Upper lobe of left lung (tissue), 6 donors: ENCODE measurements around the gene METAP1. TPM values are rescaled to one million over a fixed set of nuclear protein-coding genes. Genes with fewer than 3 reads are reported as not detected.
A peak's percentile ranks its signal among the peaks of the same experiment; 100 is the strongest.

Experiments
- ATAC-seq, 2 donors: fragments of 200-7000 bp; cut with Tn5 transposase; one replicate each; pipeline ENCODE4 v1.9.1; 2022; ENCODE audit warnings: mild to moderate bottlenecking in 2 of 2, moderate library complexity in 2 of 2; ENCODE audit not compliant: low FRiP score in 2 of 2
- DNase-seq, 2 donors: peaks; one replicate each; pipeline ENCODE4 v3.0.0-alpha.2; 2019 to 2020
- H3K27ac ChIP-seq, 4 donors: fragments of 200-600 bp; sonication (generic); one replicate each; pipeline ENCODE4 v1.5.1; 2016 to 2019
- H3K27me3 ChIP-seq, 4 donors: fragments of 200-600 bp; sonication (generic); one replicate each; pipeline ENCODE4 v1.5.1; 2017 to 2019
- H3K36me3 ChIP-seq, 4 donors: fragments of 200-600 bp; sonication (generic); one replicate each; pipeline ENCODE4 v1.5.1; 2016 to 2019
- H3K4me1 ChIP-seq, 4 donors: fragments of 200-600 bp; sonication (generic); one replicate each; pipeline ENCODE4 v1.5.1; 2018 to 2019
- H3K4me3 ChIP-seq, 4 donors: fragments of 200-600 bp; sonication (generic); one replicate each; pipeline ENCODE4 v1.5.1; 2017 to 2019; ENCODE audit warnings: mild to moderate bottlenecking in 2 of 4, moderate library complexity in 1 of 4
- H3K9me3 ChIP-seq, 4 donors: fragments of 200-600 bp; sonication (generic); one replicate each; pipeline ENCODE4 v1.5.1; 2018 to 2019
- CTCF ChIP-seq, 6 experiments: fragments of 450-650 bp in 4 of 6; fragments of 200-600 bp in 2 of 6; sonication (generic) in 2 of 6; IDR thresholded peaks; one replicate each; pipeline ENCODE4 v1.5.1; 2016 to 2019; ENCODE audit warnings: antibody characterized with exemption in 6 of 6
- EP300 ChIP-seq, 4 donors: sonication (generic); formaldehyde crosslinking; IDR thresholded peaks; one replicate each; pipeline ENCODE4 v1.5.1; 2017; ENCODE audit warnings: antibody characterized with exemption in 4 of 4, control low read depth in 2 of 4
- POLR2A ChIP-seq, 4 donors: fragments of 450-650 bp; IDR thresholded peaks; one replicate each; pipeline ENCODE4 v1.5.1; 2016 to 2017; ENCODE audit warnings: antibody characterized with exemption in 4 of 4, mild to moderate bottlenecking in 2 of 4
- POLR2AphosphoS5 ChIP-seq, 2 donors: sonication (generic); formaldehyde crosslinking; IDR thresholded peaks; one replicate each; pipeline ENCODE4 v1.5.1; 2017; ENCODE audit warnings: antibody characterized with exemption in 2 of 2
- WGBS, 2 donors: methylation state at CpG; one replicate each; pipeline ENCODE4 v1.1.5; 2017 to 2018; 5-methylcytosine and 5-hydroxymethylcytosine counted together
- total RNA-seq, 6 donors: library from RNA; depleted of rRNA in 4 of 6; stranded (reverse); fragments of >200 nt in 4 of 6; gene quantifications; one replicate each; pipeline versions ENCODE4 v1.1.0 to v1.2.1, GENCODE V29; 2016 to 2021
- donor health status: DM: no; HTN: no; CAD: no; lungs with moderate emphysema.
- donor health status: DM: no; HTN: yes; CAD: no; lungs with severe emphysema.

The METAP1 gene
- total RNA-seq, 6 donors from 2014 or later, result 16.8 to 46.1 (median 32.0) TPM

- peaks cover 11 to 91% (median 42%) of the 10 kb centered on the region in 4 donors for H3K36me3 ChIP-seq
- 93 to 95% methylated on average over 5 of the region's 5 CpGs for WGBS, 2 donors
- TF ChIP-seq EP300 (IDR thresholded peaks at IDR 0.05), result no peak
- TF ChIP-seq CTCF (IDR thresholded peaks at IDR 0.05), result no peak
- TF ChIP-seq POLR2A (IDR thresholded peaks at IDR 0.05), result no peak
- TF ChIP-seq POLR2AphosphoS5 (IDR thresholded peaks at IDR 0.05), result no peak
- H3K4me1 ChIP-seq, result no peaks in the 10 kb centered on the region
- H3K27ac ChIP-seq, result no peak overlapping the region
- DNase-seq (no peak), ATAC-seq (no peak)
- no peaks in the 10 kb centered on the region for H3K27me3 ChIP-seq
- no peaks in the 10 kb centered on the region for H3K9me3 ChIP-seq
- H3K4me3 ChIP-seq, result no peak overlapping the region
Observed at GRCh38 chr4:99071159-99071558, 75.6 kb downstream of the METAP1 start.

- Histone ChIP-seq H3K4me3 (no peak overlapping the region), H3K36me3 (peaks cover 18 to 98% (median 69%) of the 10 kb centered on the region in 4 donors), H3K27ac (peak overlapping the region in 1 of 4 donors; percentile 12), H3K9me3 (no peaks in the 10 kb centered on the region), H3K4me1 (no peaks in the 10 kb centered on the region), H3K27me3 (no peaks in the 10 kb centered on the region)
- DNase-seq, result peak in 1 of 2 donors; percentile 82
- peak in 1 of 2 donors; percentile 70 for ATAC-seq
- TF ChIP-seq POLR2AphosphoS5 (IDR thresholded peaks at IDR 0.05), result peak in 1 of 2 donors; percentile 26
- no peak for TF ChIP-seq POLR2A (IDR thresholded peaks at IDR 0.05)
- TF ChIP-seq EP300 (IDR thresholded peaks at IDR 0.05), result peak in 1 of 4 donors; percentile 33
- no peak for TF ChIP-seq CTCF (IDR thresholded peaks at IDR 0.05)
- 78 to 85% methylated on average over 7 of the region's 7 CpGs for WGBS, 2 donors
Observed at GRCh38 chr4:99074816-99075215, 79.3 kb downstream of the METAP1 start.

GRCh38 chr4:99076292-99076976 is 80.9 kb downstream of the METAP1 start:
- no peak for ATAC-seq
- WGBS, 2 donors, result 92 to 97% methylated on average over 5 of the region's 5 CpGs
- no peaks in the 10 kb centered on the region for H3K27me3 ChIP-seq
- peaks cover 26 to 98% (median 81%) of the 10 kb centered on the region in 4 donors for H3K36me3 ChIP-seq
- H3K4me1 ChIP-seq, result no peaks in the 10 kb centered on the region
- no peak for DNase-seq
- H3K27ac ChIP-seq, result no peak overlapping the region
- no peak for TF ChIP-seq CTCF (IDR thresholded peaks at IDR 0.05)
- no peak for TF ChIP-seq EP300 (IDR thresholded peaks at IDR 0.05)
- no peak for TF ChIP-seq POLR2AphosphoS5 (IDR thresholded peaks at IDR 0.05)
- TF ChIP-seq POLR2A (IDR thresholded peaks at IDR 0.05), result no peak
- H3K9me3 ChIP-seq, result no peaks in the 10 kb centered on the region
- H3K4me3 ChIP-seq, result no peak overlapping the region

- Histone ChIP-seq H3K36me3 (peaks cover 31 to 98% (median 80%) of the 10 kb centered on the region in 4 donors), H3K27ac (no peak overlapping the region), H3K9me3 (no peaks in the 10 kb centered on the region), H3K4me3 (no peak overlapping the region), H3K27me3 (no peaks in the 10 kb centered on the region), H3K4me1 (no peaks in the 10 kb centered on the region)
- 91 to 93% methylated on average over 4 of the region's 4 CpGs for WGBS, 2 donors
- no peak for TF ChIP-seq CTCF (IDR thresholded peaks at IDR 0.05)
- TF ChIP-seq EP300 (IDR thresholded peaks at IDR 0.05), result no peak
- ATAC-seq (no peak), DNase-seq (no peak)
Observed at GRCh38 chr4:99077177-99077576, 81.7 kb downstream of the METAP1 start.

GRCh38 chr4:99078336-99078735 is 82.8 kb downstream of the METAP1 start:
- no peak overlapping the region for H3K4me3 ChIP-seq
- H3K36me3 ChIP-seq, result peaks cover 37 to 96% (median 77%) of the 10 kb centered on the region in 4 donors
- WGBS, 2 donors, result 93 to 95% methylated on average over 5 of the region's 5 CpGs
- H3K9me3 ChIP-seq, result no peaks in the 10 kb centered on the region
- no peak for TF ChIP-seq CTCF (IDR thresholded peaks at IDR 0.05)
- no peak for TF ChIP-seq POLR2AphosphoS5 (IDR thresholded peaks at IDR 0.05)
- no peak for TF ChIP-seq EP300 (IDR thresholded peaks at IDR 0.05)
- TF ChIP-seq POLR2A (IDR thresholded peaks at IDR 0.05), result no peak
- no peaks in the 10 kb centered on the region for H3K27me3 ChIP-seq
- H3K4me1 ChIP-seq, result peaks cover 0 to 6% (median 5%) of the 10 kb centered on the region in 4 donors
- DNase-seq, result no peak
- no peak overlapping the region for H3K27ac ChIP-seq
- no peak for ATAC-seq
